ENCODE results near the gene RNASE1. TPM values are rescaled to one million over a fixed set of nuclear protein-coding genes. Genes with fewer than 3 reads are reported as not detected.

RNASE1 gene
- total RNA-seq, 4 donors from 2014 or later = 39.7 to 97.1 (median 64.0) TPM

GRCh38 chr14:20801726-20802125 is 918 bp downstream of the RNASE1 start:
- H3K27me3 ChIP-seq = peaks cover 7% of the 10 kb centered on the region
- peak overlapping the region; percentile 26 for H3K4me3 ChIP-seq
- 59% methylated on average over 7 of the region's 9 CpGs for whole genome bisulfite sequencing
- peak overlapping the region; percentile 39 for H3K27ac ChIP-seq
- H3K4me1 ChIP-seq = no peaks in the 10 kb centered on the region
- DNase-seq (ENCODE audit: low spot score in 2 of 2) = no peak
- no peaks in the 10 kb centered on the region for H3K9me3 ChIP-seq
- TF ChIP-seq CTCF (IDR thresholded peaks at IDR 0.05) (no peak), EP300 (IDR thresholded peaks at IDR 0.05) (no peak), POLR2A (IDR thresholded peaks at IDR 0.05) (no peak)
- H3K36me3 ChIP-seq = no peaks in the 10 kb centered on the region

- H3K4me1 ChIP-seq = no peaks in the 10 kb centered on the region
Observed at GRCh38 chr14:20799892-20800544, 2.6 kb downstream of the RNASE1 start.

DNA sequence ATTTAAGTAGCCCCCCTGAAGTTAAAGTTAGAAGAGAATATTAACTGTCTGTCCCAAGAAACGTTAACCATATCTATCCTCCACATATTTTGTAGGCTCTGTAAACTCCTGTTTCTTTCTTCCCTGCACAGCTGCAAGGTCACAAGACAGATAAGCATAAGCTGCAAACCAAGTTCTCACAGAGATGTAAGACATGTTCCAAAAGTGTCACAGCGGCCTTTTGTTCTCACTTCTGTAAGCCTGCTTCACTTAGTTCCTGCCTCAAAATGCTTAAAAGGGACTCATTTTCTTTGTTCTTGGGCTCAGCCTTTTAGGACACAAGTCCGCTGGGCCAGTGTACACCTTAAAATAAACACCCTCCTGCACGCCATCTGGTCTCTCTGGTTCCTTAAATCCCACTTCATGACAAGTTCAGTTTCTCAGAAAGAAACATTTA is 3.2 kb downstream of the RNASE1 start:
- H3K9me3 ChIP-seq = no peaks in the 10 kb centered on the region
- WGBS = 30% methylated on average over 4 of the region's 4 CpGs
- no peaks in the 10 kb centered on the region for H3K4me1 ChIP-seq
- H3K27ac ChIP-seq = peak overlapping the region; percentile 30
- DNase-seq (ENCODE audit: low spot score in 2 of 2) = no peak
- peak overlapping the region; percentile 26 for H3K4me3 ChIP-seq
- H3K27me3 ChIP-seq = peaks cover 7% of the 10 kb centered on the region
- H3K36me3 ChIP-seq = no peaks in the 10 kb centered on the region
- TF ChIP-seq POLR2AphosphoS5 (IDR thresholded peaks at IDR 0.05) (no peak), EP300 (IDR thresholded peaks at IDR 0.05) (no peak), CTCF (IDR thresholded peaks at IDR 0.05) (no peak), POLR2A (IDR thresholded peaks at IDR 0.05) (no peak)

More at GRCh38 chr14:20799892-20800544, 2.6 kb downstream of the RNASE1 start:
- TF ChIP-seq CTCF (IDR thresholded peaks at IDR 0.05) = no peak
- TF ChIP-seq POLR2AphosphoS5 (IDR thresholded peaks at IDR 0.05) = no peak
- no peak for TF ChIP-seq POLR2A (IDR thresholded peaks at IDR 0.05)
- TF ChIP-seq EP300 (IDR thresholded peaks at IDR 0.05) = no peak
- Histone ChIP-seq H3K27me3 (peaks cover 7% of the 10 kb centered on the region), H3K9me3 (no peaks in the 10 kb centered on the region), H3K4me3 (peak overlapping the region; percentile 26), H3K36me3 (no peaks in the 10 kb centered on the region), H3K27ac (peak overlapping the region; percentile 39)
- 42% methylated on average over 8 of the region's 9 CpGs for WGBS
- peak in 1 of 2 donors; percentile 69 for DNase-seq (ENCODE audit: low spot score in 2 of 2)

GRCh38 chr14:20798932-20799331 is 3.7 kb downstream of the RNASE1 start:
- H3K4me3 ChIP-seq = peak overlapping the region; percentile 26
- H3K4me1 ChIP-seq = no peaks in the 10 kb centered on the region
- WGBS = 80% methylated on average over 6 of the region's 6 CpGs
- H3K9me3 ChIP-seq = no peaks in the 10 kb centered on the region
- H3K27ac ChIP-seq = peak overlapping the region; percentile 7
- H3K36me3 ChIP-seq = no peaks in the 10 kb centered on the region
- no peak for DNase-seq (ENCODE audit: low spot score in 2 of 2)
- TF ChIP-seq EP300 (IDR thresholded peaks at IDR 0.05) (no peak), CTCF (IDR thresholded peaks at IDR 0.05) (no peak), POLR2A (IDR thresholded peaks at IDR 0.05) (no peak), POLR2AphosphoS5 (IDR thresholded peaks at IDR 0.05) (no peak)
- H3K27me3 ChIP-seq = peaks cover 7% of the 10 kb centered on the region

GRCh38 chr14:20798318-20798717 is 4.3 kb downstream of the RNASE1 start:
- peak overlapping the region; percentile 26 for H3K4me3 ChIP-seq
- H3K27ac ChIP-seq = peak overlapping the region; percentile 7
- no peak for TF ChIP-seq EP300 (IDR thresholded peaks at IDR 0.05)
- TF ChIP-seq POLR2AphosphoS5 (IDR thresholded peaks at IDR 0.05) = no peak
- no peak for TF ChIP-seq CTCF (IDR thresholded peaks at IDR 0.05)
- no peak for TF ChIP-seq POLR2A (IDR thresholded peaks at IDR 0.05)
- no peaks in the 10 kb centered on the region for H3K9me3 ChIP-seq
- H3K36me3 ChIP-seq = no peaks in the 10 kb centered on the region
- no peaks in the 10 kb centered on the region for H3K4me1 ChIP-seq
- H3K27me3 ChIP-seq = peaks cover 7% of the 10 kb centered on the region
- WGBS = 82% methylated on average over 7 of the region's 7 CpGs
- no peak for DNase-seq (ENCODE audit: low spot score in 2 of 2)
